HG03060 (cell line): ENCODE data around the gene LSAMP.

Source experiments
- ATAC-seq: cut with Tn5 transposase; IDR thresholded peaks from one replicate; pipeline ENCODE4 v1.9.1; 2021; ENCODE audit warnings: low read depth, moderate number of reproducible peaks; ENCODE audit not compliant: unreplicated experiment

The LSAMP gene

GRCh38 chr3:116301422-116301821, 143.9 kb downstream of the LSAMP start:
- ATAC-seq, result no peak

GRCh38 chr3:116300226-116300625, 145.1 kb downstream of the LSAMP start:
- ATAC-seq, result no peak

DNA sequence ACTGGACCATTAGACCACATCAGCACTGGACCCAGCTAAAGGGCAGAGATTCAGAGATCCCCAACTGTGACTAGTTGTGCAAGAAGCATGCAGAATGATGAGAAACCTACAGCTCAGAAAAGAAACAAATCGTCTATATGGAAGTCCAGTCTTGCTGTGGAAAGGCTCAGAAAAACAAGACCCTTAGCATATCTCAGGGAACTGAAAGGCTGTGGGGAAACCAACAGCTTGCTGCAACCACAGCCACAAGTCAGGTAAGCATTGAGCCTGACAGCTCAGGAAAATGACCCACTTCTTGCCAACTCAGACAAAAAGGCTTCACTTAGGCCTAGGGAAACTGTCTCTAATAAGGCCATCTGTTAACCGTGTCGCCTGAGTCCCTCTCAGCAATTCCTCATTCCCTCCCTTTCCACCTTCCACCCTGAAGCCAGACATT, 145.6 kb downstream of the LSAMP start:
- no peak for ATAC-seq

GRCh38 chr3:116298151-116298550, 147.1 kb downstream of the LSAMP start:
- ATAC-seq, result no peak

DNA sequence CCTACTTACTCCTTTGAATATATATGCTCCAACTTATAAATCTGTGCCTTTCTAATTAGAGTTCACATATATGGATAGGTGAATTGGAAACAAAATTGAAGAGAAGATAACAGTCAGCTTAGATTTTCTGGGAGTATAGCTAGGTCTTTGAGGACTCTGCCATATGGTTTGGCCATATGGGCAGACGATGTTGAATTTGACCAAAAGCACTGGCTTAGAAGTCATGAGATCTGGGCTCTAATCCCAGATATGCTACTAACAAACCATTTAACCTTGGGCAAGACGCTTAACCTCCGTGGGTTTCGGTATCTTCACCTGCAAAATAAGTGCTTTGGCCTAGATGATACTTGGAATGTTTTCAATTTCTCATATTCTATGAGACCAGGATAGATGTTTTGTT, 154.1 kb downstream of the LSAMP start:
- no peak for ATAC-seq

- peak; percentile 69 for ATAC-seq
Observed at GRCh38 chr3:116288485-116288884, 156.8 kb downstream of the LSAMP start.

GRCh38 chr3:116285781-116286421, 159.4 kb downstream of the LSAMP start:
- ATAC-seq, result no peak

- ATAC-seq, result peak; percentile 47
Observed at GRCh38 chr3:116281313-116282143, 163.8 kb downstream of the LSAMP start.

- ATAC-seq, result no peak
Observed at GRCh38 chr3:116280130-116280740, 165.1 kb downstream of the LSAMP start.

GRCh38 chr3:116276675-116277074, 168.6 kb downstream of the LSAMP start:
- no peak for ATAC-seq

DNA sequence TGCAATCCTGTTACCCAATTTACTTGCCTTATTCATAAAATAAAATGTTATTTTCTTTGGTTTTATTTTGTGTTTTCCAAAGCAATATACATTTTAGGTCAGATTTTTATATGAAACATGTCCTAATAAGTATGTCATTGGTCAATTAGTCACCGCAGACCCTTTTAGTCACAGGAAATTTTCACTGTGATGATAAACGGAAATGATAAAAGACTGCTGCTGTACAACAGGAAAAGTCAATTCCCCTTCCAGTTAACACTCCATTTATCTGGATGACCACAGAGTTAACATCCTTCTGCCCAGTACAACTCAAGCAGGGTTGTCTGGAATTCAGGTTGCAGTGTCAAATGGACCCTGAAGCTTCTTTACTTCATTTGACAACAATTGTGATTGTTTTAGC, 175.2 kb downstream of the LSAMP start:
- ATAC-seq, result no peak

DNA sequence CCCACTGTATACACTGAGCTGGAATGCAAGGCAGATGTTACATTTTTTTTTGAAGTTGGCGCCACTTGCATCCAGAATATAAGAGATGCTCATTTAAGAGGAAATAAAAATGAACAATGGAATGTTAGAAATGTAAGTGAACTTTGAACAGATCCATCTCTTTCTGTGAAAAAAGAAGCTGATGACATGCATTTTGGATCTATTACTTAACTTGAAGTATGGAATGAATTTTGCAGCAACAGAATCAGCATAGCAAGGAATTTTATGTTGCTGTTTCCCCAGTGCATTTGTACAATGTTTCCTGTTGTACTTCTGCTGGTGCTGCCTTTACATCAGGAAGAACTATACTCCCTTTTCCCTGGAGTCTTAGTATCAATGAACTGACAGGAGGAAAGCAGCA, 178.2 kb downstream of the LSAMP start:
- ATAC-seq, result no peak

DNA sequence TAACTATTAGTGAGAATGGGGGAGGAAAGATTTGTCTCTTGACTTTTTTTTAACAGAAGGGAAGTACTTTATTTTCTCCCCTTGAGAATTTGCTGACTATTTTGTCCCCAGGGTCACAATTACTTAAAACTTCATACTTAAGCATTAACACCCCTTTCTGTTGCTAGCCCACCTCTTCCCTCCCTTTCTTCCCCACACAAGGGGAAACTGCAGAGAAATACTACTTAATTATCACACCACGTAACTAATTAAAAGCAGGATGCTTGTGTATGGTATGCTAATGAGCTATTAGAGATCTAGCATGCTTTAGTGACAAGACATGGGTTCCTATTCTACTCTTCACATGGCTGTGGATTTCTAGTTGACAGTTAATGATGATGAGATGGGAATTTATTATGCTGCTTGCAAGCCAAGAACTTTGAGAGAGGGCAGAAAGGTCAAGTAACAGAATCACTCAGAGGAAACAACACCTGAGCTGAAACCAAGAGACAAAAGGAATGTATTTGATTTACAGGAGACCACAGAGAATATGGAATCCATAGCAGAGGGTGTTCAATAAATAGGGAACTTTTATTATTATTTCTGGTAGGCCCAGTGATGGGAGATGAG, 179.2 kb downstream of the LSAMP start:
- no peak for ATAC-seq

- ATAC-seq, result no peak
Observed at GRCh38 chr3:116265320-116265695, 180.0 kb downstream of the LSAMP start.

GRCh38 chr3:116264546-116265319, 180.6 kb downstream of the LSAMP start:
- ATAC-seq, result no peak

DNA sequence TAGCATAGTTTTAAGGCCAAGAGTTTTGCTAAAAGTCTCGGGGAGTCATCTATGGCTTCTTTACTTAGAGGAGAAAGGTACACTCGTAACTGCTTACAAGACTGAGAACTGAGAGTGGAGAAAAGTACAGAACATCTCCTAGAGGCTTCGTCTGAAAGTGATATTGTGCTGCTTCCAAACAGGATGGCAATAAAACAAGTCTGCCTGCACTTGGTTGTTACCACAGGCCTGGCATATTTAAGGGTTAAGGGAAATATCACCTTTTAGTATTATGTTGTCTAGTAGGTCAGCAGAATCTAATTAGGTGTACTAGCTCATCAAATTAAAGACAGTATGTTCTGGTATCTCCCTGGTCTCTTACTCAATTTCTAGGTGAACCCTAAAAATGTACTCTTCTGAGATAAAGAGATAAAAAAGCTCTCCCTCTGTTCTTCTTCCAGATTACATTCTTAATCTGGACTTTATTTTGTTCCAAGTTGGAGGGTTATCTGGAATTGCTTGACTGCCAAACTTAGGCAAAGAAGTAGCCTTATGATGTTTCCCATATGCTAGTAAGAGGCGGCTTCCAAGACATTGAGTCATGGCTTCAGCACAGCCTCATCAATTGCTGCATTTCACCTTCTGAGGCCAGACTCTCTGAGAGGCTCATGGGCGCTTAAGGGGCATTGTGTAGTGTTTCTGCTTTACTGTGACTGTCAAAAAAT, 181.3 kb downstream of the LSAMP start:
- no peak for ATAC-seq

DNA sequence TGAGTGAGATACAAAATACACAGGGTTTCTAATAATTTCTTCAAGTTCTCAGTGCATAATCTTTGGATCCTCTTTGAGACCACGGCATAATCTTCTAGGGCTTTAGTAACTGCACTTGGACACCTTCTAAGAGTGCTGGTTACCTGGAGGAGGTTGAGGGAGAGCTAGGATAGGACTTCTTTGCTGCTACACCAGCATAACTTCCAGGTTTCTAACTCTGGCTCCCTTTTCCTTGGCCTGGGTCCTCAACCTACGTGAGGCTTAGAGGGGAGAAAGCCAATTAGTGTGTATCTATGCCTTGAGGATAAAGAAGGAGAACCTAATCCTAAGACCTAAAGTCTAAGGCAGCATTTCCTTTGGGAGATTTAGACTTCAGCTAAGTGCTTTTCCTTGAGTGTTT, 184.8 kb downstream of the LSAMP start:
- no peak for ATAC-seq

GRCh38 chr3:116259984-116260383, 185.3 kb downstream of the LSAMP start:
- no peak for ATAC-seq

GRCh38 chr3:116256843-116257485, 188.3 kb downstream of the LSAMP start:
- no peak for ATAC-seq
